ENCODE results near the gene IQSEC1. TPM values are rescaled to one million over a fixed set of nuclear protein-coding genes. Genes with fewer than 3 reads are reported as not detected.

The IQSEC1 gene
- total RNA-seq, 1 experiment from 2014 or later = 4.9 TPM

DNA sequence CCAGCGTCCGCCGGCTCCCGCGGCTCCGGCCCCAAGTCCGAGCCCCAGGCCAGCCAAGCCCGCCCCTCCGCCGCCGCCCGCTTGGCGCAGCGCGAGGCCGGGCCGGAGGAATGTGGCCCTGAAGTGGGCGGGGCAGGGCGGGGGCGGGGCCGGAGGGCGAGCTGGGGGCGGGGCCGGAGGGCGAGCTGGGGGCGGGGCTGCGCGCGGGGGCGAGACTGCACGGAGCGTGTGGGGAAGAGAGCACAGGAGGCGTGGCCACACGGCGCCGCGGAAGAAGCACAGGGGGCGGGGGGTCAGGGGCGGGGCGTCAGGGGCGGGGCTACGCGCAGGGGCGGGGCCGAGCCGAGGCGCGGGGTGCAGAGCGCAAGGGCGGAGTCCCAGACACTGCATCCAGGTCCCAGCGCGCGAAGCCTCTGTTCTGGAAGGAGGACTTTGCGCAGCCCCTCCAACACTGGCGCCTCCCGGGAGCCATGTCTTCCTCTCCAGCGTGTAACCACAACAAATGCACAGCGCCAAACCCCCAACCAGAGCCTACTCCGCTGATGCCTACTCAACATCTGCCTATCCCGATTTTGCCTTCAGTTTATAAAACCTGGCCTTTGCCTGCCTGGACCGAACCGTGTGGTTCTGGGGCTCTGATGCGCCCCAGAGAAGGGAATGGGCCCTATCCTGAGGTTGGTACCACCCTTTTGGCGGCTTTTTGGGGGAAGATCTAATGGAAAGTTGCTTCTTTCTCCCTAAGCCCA is 105.5 kb downstream of the IQSEC1 start:
- DNase-seq (ENCODE audit: low read depth) = peak; percentile 89

DNA sequence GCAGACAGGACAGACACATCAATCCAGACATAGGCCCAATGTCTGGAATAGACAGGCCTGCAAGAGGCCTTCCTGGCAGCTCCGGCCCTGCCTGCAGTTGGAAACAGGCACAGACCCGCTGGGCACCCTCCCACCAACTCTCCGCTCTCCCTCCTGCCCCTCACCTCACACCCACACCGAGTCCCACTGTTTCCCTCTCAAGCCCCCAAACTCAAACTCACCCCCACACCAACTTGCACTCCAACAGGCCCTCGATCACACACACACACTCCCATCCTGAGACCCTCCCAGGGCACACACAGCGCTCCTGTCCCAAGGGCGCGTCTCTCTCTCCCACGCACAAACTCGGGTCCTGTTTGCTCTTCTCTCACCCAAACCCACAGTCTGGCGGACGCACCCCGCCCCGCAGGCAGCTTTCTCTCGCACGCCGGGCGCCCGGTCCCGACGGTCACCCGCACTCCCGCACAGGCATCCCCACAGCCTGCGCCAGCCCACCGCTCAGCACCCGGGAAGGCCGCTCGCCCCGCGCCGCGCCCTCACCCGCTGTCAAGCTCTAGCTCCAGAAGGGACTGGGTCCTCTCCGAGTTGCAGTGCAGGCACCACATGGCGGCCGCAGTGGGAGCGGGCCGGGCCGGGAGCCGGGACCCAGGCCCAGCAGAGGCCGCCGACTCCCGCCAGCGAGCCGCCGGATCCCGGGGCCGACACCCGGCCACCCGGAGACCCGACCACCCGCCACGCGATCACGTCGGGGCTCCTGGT is 106.2 kb downstream of the IQSEC1 start:
- DNase-seq (ENCODE audit: low read depth) = no peak

DNA sequence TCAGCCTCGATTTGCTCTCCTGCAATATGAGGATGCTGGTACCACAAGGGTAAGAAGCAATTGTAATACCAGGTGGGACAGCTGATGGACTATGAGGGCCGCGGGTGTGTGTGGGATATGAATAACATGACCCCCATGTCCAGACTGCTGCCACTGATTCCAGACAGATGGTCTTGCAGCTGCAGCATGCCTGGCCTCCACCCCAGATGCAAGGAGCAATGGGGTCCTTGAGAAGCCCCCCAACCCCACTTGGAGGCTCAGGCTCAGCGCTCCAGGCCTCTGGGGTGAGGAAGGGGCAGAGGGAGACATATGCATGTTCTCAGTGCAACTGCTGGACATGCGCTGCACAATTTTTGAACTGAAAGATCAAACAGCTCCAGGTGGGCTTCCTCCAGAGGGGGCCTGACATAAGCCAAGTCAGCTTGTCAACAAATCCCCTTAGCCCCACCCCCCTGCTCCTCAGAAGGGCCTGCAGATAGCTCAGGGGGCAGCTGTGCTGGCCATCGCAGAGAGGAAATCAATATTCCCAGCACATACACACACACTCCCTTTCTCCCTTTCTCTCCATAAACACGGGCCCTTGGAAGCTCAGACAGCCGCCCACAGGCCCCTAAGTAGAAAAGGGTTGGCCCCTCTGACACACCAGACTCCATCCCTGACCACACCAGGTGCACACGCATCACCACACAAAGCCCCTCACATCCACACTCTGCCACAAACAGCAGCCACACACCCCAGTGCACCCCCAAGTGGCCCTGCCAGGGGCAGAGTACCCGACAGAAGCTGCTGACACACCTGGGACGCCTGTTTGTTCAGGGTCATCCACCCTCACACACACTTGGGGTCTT is 107.0 kb downstream of the IQSEC1 start:
- DNase-seq (ENCODE audit: low read depth) = no peak

DNA sequence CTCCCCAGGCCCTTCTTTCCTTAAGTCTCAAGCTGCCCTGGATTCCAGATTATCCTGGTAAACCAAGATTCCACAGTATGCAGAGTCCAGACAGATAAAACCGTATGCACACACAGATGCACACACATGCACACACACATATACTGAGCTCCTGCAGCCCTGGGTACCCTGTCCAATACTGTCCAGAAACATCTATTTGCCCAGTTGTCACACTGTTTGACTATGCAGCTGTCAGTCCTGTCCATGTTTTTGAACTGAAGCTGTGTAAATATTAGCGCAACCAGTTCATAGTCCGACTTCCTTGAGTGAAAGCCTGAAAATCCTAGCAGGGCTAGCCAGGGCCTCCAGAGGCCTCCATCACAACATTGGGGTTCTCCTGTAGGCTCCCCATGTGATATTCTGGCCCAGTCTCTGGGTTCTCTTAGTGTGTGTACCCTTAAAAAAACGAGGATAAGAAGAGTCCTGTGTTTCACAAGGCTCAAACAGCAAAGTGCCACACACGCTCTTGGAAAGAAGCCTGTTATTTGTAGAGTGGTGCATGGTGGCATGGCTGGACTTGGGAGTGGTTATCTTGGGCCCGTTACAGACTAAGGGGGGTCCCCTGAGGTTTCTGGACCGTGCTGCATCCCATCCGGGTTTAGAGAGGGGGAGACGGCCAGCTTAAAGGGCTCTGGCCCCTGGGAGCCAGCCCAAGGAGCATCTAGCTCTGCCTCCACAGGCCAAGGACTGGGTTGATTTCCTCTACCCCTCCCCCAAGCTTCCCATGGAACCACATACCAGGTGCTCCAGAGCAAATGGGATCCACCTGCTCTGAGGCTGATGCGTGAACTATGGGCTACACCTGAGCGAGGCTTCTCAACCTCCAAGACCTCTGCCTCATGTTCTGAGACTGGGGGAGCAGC is 108.3 kb downstream of the IQSEC1 start:
- no peak for DNase-seq (ENCODE audit: low read depth)

DNA sequence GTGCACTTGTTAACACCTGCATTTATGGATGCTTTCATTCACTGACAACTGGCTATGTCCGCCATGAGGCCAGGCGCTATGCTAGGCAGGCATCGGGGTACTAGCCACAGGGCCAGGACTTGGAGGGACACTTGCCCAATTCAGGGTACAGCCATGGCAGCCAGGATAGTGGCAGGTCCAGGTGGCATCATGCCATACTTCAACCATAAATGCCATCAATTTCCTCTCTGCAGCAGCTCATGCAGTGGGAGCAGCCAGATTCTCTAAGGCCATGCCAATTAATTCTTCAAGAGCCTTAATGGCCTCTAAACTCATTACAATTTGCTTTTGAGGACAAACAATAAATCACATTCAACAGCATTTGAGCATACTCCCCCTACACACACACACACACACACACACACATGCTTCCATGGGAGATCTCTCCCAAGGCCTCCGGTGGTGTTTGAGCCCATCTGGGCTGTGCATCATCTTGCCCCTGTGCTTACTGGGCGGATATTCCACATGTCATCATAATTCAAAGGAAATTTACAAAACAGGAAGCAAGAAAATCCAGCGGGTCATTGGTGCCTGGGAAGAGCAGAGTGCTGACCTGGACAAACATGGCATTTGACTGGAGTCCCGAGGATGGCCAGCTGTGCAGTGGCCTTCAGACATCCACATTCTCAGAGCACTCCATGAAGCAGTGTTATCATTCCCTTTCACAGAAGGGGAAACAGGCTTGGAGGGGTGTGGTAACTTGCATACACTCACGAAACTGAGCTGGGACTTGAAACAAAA is 109.1 kb downstream of the IQSEC1 start:
- DNase-seq (ENCODE audit: low read depth) = no peak

DNA sequence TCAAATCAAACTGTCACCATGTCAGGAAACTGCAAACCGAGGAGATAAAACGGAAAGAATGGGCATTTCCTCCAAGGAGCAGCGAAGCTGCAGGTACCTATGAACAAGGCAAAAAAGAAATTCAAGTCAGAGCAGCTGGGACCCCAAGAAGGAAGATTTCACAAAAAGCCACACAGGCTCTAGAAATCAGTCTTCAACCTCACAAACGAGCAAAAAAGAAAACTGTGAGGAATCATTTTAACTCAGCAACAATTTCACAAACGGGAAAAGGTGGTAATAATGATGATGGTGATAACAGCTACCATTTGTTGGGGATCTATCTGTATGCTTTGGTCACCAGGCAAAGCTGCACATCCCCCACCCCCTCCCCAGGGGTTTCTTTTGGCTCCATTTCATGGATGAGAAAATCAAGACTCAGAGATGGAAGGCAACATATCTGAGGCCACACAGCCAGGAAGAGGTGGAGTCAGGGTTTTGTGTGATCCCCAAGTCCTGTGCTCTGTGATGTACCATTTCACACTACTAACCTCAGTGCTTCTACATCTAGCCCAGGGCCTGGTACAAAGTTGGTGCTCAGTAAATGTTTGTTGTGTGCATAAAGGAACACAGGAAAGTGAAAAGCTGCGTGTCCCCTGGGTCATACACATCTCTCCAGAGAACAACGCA is 109.9 kb downstream of the IQSEC1 start:
- DNase-seq (ENCODE audit: low read depth) = no peak

DNA sequence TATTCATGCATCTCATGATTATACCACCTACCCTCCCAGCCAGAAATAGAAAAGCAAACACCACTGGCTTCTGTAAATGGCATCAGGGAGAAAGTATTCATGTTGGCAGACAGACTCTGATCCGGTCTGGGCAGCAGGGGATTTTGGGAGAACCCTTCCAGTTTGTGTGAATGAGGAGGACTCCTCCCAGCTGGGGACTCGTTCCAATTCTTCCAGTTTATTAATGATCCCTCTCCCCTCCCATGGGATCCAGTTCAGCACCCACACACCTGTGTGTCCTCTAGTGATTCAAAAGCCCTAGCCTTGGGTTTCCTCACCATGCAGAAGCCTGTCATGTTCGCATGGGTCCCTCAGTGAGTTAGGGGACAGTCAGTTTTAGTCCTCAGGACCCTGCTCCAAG is 110.9 kb downstream of the IQSEC1 start:
- no peak for DNase-seq (ENCODE audit: low read depth)

DNA sequence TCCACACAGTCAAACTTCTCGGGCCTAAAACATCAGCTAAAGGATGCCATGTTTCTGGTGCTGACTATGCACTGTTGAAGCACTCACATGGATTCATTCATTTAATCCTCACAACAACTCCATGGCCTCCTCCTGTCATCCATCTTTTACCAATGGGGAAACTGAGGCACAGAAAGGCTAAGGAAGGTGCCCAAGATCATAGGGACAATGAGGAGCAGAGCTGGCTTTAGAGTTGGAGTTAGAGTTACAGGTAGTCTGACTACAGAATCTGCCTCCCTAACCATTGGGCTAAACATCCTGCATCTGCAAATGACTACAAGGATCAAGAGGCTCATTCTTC is 111.6 kb downstream of the IQSEC1 start:
- DNase-seq (ENCODE audit: low read depth) = no peak

DNA sequence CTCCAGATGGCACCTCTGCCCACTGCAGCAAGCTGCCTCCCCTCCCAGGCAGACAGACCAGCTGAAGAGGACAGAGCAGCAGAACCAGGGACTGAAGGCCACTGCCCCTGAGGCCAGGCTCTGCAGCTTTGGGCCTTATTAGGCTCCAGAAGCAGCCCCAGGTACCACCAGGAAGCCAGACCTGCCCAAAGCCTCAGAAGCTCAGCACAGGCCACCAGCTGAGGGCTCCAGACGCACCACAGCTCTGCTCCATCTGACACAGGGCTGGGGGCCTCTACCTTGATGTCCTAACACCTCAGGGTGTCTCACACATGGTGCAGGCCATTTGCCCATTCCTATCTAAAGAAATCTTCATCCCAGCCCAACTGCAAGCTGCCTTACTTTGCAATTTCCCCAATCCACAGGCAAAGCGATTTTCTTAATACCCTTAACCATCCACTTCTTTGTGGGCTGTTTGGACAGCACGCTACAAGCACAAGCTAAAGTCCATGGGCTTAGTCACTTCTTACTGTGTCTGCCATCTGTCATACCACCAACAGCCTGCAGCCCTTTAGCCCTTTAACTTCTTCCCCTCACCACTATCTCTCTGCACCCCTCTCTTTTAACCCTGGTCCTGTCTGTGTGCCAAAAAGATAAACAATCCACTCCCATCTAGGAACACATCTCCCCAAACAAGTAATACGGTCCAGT is 112.1 kb downstream of the IQSEC1 start:
- no peak for DNase-seq (ENCODE audit: low read depth)

DNA sequence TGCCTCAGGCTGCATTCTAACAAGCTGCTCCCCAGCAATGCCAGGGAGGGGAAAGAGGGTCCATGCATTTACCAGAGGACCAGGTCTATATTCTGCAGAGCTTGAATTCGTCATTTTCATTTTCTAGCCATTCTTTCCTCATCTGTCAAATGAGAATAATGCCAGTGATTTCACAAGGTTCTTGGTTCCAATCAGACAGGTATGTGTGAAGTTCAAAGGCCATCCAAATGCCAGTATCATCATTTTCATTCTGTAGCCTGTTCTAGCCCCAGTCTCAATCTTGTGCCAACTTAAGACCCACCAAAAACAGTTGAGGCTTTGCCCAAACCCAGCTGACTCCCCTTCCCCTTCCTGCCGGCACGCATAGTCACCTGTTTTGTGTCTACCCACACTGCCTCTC is 112.7 kb downstream of the IQSEC1 start:
- no peak for DNase-seq (ENCODE audit: low read depth)

DNA sequence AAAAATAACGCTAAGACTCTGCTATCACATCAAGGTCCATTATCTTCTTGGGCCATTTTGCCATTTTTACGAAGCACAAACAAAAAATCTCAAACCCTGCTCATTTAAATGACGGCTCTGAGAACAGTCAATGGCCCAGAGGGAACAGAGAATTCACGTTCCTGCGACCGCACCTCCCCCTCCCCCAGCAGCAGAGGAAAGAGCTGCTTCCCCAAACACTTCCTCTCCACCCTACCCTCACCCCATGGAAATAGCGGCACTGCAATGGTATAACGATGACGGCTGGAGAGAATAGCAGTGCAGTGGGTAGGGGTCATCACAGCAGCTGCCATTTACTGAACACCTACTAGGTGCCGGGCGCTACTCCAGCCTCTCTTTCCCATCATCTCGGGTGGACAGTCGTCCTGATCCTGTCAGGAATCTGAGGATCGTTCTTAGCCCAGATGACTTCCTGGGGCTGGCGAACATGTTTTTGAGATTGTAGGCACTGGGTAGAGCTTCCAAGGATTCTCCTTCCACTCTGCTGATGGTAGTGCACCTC is 113.3 kb downstream of the IQSEC1 start:
- DNase-seq (ENCODE audit: low read depth) = no peak

DNA sequence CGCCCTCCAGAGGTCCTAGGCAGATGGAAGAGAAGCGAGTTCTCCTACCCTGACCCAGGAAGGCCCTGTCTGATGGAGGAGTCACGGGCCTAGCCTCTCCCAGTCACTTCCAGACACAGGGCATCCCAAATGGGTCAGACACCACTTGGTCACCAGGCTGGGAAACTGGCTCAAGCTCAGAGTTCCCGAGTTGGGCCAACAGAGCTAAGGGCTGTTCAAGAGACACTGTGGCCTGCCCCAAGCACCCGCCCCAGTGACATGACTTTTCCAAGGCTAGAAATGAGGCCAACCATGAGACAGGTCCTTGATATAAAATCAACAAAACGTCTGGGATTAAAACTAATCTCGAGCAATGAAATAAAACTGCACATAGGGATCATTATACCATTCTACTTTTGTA is 113.8 kb downstream of the IQSEC1 start:
- no peak for DNase-seq (ENCODE audit: low read depth)

DNA sequence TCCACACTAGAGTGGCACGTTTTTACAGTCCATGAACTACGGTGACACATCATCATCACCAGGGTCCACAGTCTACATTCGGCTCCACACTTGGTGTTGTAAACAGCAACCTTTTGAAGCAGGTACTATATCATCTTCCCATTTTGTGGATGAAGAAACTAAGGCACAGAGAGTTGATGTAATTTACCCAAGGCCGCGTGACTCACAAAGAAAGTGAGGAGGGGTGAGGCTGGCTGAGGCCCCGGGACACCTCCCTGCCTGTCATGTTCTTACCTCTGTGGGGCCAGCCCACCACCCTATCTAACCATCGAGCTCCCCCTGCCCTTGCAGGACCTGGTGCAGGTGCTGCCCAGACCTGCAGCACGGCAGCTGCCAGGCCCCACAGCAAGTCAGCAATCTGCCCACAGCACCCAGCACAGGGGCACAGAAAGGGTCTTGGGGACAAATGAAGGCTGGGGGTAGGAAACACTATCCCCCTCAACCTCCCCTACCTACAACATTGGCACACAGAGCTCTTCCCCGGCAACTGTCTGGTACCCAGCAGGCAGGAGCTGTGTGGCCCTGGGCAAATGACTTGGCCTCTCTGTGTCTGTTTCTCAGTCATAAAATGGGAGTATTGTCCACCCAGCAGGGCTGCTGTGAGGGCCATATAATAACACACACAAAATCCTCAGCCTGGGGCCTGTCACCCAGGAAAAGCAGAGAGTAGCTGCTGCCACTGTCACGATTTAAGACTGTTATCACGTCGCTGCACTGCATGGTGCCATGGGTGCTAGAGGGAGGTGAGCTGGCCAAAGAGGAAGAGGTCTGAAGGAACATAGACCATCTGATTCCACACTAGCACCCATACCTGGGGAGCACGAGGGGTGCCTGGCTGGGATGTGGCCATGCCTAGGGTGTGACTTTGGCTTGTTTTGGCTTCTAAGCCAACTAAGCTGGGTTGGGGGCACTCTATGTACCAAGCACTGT is 115.1 kb downstream of the IQSEC1 start:
- DNase-seq (ENCODE audit: low read depth) = no peak

DNA sequence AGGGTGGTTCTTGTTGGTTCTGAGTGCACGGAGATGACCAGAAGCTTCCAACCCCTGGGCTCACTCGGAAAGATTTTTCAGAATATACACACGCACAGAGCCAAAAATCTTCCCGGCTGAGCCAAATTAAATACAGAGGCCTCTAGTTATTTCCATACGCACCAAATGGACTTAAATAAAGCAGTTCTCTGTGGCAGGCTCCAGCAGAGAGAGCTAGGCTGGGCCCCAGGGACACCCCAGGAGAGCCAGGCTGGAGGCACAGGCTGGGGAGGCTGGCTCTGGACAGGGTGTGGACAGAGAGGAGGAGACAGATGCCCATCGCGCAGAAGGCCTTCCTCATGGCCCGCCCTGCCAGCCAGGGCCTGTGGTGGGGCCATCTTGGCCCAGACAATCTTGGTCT is 115.9 kb downstream of the IQSEC1 start:
- DNase-seq (ENCODE audit: low read depth) = no peak

DNA sequence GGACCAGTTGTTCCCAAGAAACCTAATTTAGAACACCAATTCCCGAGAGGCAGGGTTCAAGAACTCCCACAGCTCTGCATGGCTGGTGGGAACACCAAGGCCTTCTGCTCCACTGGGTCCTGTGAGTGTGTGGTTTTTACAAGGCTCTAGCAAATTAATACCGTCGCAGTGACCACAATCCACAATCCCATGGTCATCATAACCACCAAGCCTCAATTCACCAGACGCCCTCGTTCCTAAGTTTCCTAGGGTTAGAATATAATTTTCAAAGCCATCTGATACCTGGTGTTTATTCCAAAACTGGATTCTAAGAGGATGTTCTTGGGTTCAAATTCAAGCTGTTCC is 116.9 kb downstream of the IQSEC1 start:
- no peak for DNase-seq (ENCODE audit: low read depth)

DNA sequence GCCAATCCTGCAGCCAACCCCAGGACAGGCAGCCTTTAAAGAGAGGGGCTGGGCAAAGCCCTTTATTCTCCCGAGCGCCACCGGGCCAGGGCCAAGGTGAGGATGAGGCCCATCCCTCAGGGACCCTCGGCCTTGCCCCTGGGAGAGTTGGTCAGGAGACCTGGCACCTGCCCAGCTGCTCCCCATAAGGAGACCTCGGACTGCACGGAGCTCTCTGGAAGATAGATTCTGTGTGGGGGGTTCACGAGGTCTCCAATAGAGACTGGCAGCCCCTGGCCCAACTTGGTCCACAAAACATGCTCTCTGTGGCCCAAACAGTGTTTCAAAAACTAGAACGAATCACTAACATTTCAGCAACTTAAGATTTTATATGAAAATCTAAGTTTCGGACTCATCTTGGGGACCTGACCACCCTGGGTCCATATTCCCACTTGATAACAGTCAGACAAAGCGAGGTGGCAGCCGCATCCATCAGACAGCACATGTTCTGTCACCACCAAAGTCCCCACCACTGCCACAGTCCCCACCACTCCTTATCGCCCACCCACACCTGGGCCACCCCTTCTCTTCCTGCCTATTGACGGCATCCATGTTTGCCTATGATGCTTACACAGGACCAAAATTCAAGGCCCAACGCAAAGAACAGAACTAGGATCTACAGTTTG is 117.4 kb downstream of the IQSEC1 start:
- DNase-seq (ENCODE audit: low read depth) = no peak

DNA sequence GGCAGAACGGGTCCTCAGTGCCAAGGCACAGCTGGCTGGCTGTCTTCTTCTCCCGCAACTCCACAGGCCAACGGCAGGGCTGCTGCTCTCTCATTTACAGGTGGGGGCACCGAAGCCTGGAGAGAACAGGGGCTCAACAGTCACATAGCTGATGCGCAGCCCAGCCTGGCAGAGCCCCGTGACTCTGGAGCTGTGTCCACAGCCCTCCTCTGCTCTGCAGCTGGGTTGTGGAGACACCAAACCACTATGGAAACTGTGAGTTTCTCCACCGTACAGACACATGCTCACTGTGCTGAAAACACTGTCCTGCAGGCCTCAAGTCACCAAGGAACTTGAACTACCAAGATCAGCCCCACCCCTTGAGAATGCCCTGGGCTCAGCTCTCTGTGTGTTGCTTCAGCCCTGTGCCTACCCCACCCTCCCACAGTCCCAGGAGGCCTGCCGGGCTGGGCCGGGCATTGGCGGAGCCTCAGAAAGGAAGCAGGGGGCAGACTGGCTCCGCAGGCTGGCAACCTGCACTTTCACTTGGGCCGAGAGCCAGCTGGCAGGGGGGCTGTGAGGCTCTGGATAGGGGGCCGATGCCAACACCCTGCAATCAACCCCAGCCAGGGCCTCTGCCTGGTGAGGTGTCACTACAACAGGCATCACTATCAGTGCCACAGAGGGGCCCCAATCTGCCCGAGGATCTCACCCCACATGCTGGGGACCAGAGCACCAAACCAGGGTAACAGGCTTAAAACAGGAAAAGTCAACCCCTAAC is 118.2 kb downstream of the IQSEC1 start:
- peak; percentile 35 for DNase-seq (ENCODE audit: low read depth)

Data from Daoy (cell line).